Uterus (tissue), 4 donors: ENCODE measurements around the gene PKP4. TPM values are rescaled to one million over a fixed set of nuclear protein-coding genes. Genes with fewer than 3 reads are reported as not detected.

Experiments
- DNase-seq, 2 donors: peaks; one replicate each; pipeline ENCODE4 v3.0.0-alpha.2; 2019 to 2020
- H3K27ac ChIP-seq, 2 donors: fragments of 200-600 bp; sonication (generic); 1 replicate in 1 of 2; 2 replicates in 1 of 2; pipeline ENCODE4 v1.5.1; 2016 to 2018
- H3K27me3 ChIP-seq, 2 donors: fragments of 200-600 bp; sonication (generic); one replicate each; pipeline ENCODE4 v1.5.1; 2018 to 2019; ENCODE audit warnings: control low read depth in 1 of 2
- H3K36me3 ChIP-seq, 2 donors: fragments of 200-600 bp; sonication (generic); one replicate each; pipeline ENCODE4 v1.5.1; 2019; ENCODE audit warnings: control low read depth in 1 of 2
- H3K4me1 ChIP-seq, 2 donors: fragments of 200-600 bp; sonication (generic); one replicate each; pipeline ENCODE4 v1.5.1; 2018 to 2019; ENCODE audit warnings: control low read depth in 1 of 2
- H3K4me3 ChIP-seq, 2 donors: fragments of 200-600 bp; sonication (generic); 1 replicate in 1 of 2; 2 replicates in 1 of 2; pipeline ENCODE4 v1.5.1; 2018 to 2019; ENCODE audit warnings: mild to moderate bottlenecking in 1 of 2
- H3K9me3 ChIP-seq, 2 donors: fragments of 200-600 bp; sonication (generic); one replicate each; pipeline ENCODE4 v1.5.1; 2019; ENCODE audit warnings: control low read depth in 1 of 2
- CTCF ChIP-seq, 4 experiments: fragments of 200-600 bp in 2 of 4; fragments of 450-650 bp in 2 of 4; sonication (generic) in 2 of 4; IDR thresholded peaks; one replicate each; pipeline ENCODE4 v1.5.1; 2016 to 2019; ENCODE audit warnings: antibody characterized with exemption in 4 of 4, mild to moderate bottlenecking in 2 of 4, moderate library complexity in 1 of 4
- POLR2A ChIP-seq, 2 donors: fragments of 450-650 bp; IDR thresholded peaks; one replicate each; pipeline ENCODE4 v1.6.1; 2016; ENCODE audit warnings: antibody characterized with exemption in 2 of 2, mild to moderate bottlenecking in 1 of 2, moderate library complexity in 1 of 2
- intact Hi-C: fragments of 100-400 bp; cut with DNase I; formaldehyde crosslinking; loops from one replicate; pipeline ENCODE4 v1.15.1; 2023; ENCODE audit warnings: low total_unique reads
- total RNA-seq, 4 donors: library from RNA; depleted of rRNA in 3 of 4; stranded (reverse); fragments of >200 nt in 3 of 4; gene quantifications; one replicate each; pipeline versions ENCODE4 v1.1.0 to v1.2.4, GENCODE V29; 2014 to 2023
- donor health status: DM: yes; HTN: yes; CAD: no.

Gene PKP4
- total RNA-seq, 4 donors from 2014 or later = 35.6 to 122 (median 60.6) TPM

- intact Hi-C loops = no loop called here
- no peaks in the 10 kb centered on the region for H3K27me3 ChIP-seq
- H3K27ac ChIP-seq = peak overlapping the region in 1 of 2 donors; percentile 24
- no peak for TF ChIP-seq CTCF (IDR thresholded peaks at IDR 0.05)
- no peak for TF ChIP-seq POLR2A (IDR thresholded peaks at IDR 0.05)
- no peak overlapping the region for H3K4me3 ChIP-seq
- no peaks in the 10 kb centered on the region for H3K9me3 ChIP-seq
- H3K4me1 ChIP-seq = no peaks in the 10 kb centered on the region
- DNase-seq = no peak
- no peaks in the 10 kb centered on the region for H3K36me3 ChIP-seq
These were observed 142.2 kb downstream of the PKP4 start for GRCh38 chr2:158598862-158599517.

- H3K4me1 ChIP-seq = no peaks in the 10 kb centered on the region
- H3K27me3 ChIP-seq = no peaks in the 10 kb centered on the region
- no peak for DNase-seq
- no peaks in the 10 kb centered on the region for H3K9me3 ChIP-seq
- H3K27ac ChIP-seq = peak overlapping the region in 1 of 2 donors; percentile 24
- intact Hi-C loops = no loop called here
- no peaks in the 10 kb centered on the region for H3K36me3 ChIP-seq
- H3K4me3 ChIP-seq = no peak overlapping the region
- TF ChIP-seq CTCF (IDR thresholded peaks at IDR 0.05) (no peak), POLR2A (IDR thresholded peaks at IDR 0.05) (no peak)
These were observed 142.9 kb downstream of the PKP4 start for GRCh38 chr2:158599609-158600008.

- H3K36me3 ChIP-seq = no peaks in the 10 kb centered on the region
- peak in 1 of 2 donors; percentile 32 for DNase-seq
- peak overlapping the region in 1 of 2 donors; percentile 27 for H3K27ac ChIP-seq
- H3K27me3 ChIP-seq = no peaks in the 10 kb centered on the region
- intact Hi-C loops = no loop called here
- H3K9me3 ChIP-seq = no peaks in the 10 kb centered on the region
- no peak overlapping the region for H3K4me3 ChIP-seq
- H3K4me1 ChIP-seq = no peaks in the 10 kb centered on the region
- TF ChIP-seq POLR2A (IDR thresholded peaks at IDR 0.05) = no peak
- TF ChIP-seq CTCF (IDR thresholded peaks at IDR 0.05) = no peak
These were observed 143.5 kb downstream of the PKP4 start for GRCh38 chr2:158600155-158600802.

- Histone ChIP-seq H3K27ac (no peak overlapping the region), H3K27me3 (no peaks in the 10 kb centered on the region), H3K36me3 (no peaks in the 10 kb centered on the region), H3K9me3 (no peaks in the 10 kb centered on the region), H3K4me3 (no peak overlapping the region), H3K4me1 (no peaks in the 10 kb centered on the region)
- TF ChIP-seq POLR2A (IDR thresholded peaks at IDR 0.05) = no peak
- no peak for TF ChIP-seq CTCF (IDR thresholded peaks at IDR 0.05)
- DNase-seq = no peak
- intact Hi-C loops = no loop called here
These were observed 145.3 kb downstream of the PKP4 start for GRCh38 chr2:158602027-158602426.

- Histone ChIP-seq H3K9me3 (no peaks in the 10 kb centered on the region), H3K4me3 (no peak overlapping the region), H3K4me1 (no peaks in the 10 kb centered on the region), H3K27me3 (no peaks in the 10 kb centered on the region), H3K36me3 (no peaks in the 10 kb centered on the region), H3K27ac (no peak overlapping the region)
- DNase-seq = no peak
- TF ChIP-seq CTCF (IDR thresholded peaks at IDR 0.05) (no peak), POLR2A (IDR thresholded peaks at IDR 0.05) (no peak)
- intact Hi-C loops = no loop called here
These were observed 146.5 kb downstream of the PKP4 start for GRCh38 chr2:158603205-158603604.
